Endodermal cell (in vitro differentiated cells): ENCODE measurements around the gene KCNH5. TPM values are rescaled to one million over a fixed set of nuclear protein-coding genes. Genes with fewer than 3 reads are reported as not detected.

Experiments used
- DNase-seq: peaks from one replicate; pipeline ENCODE4 v3.0.0-alpha.2; 2017
- H3K27ac ChIP-seq: 2 replicates; pipeline ENCODE4 v1.5.1; 2013; ENCODE audit warnings: mild to moderate bottlenecking, low read depth, low read length, moderate library complexity
- H3K27me3 ChIP-seq: 2 replicates; pipeline ENCODE4 v1.6.1; 2013; ENCODE audit warnings: mild to moderate bottlenecking, low read length, moderate library complexity; ENCODE audit not compliant: insufficient read depth, control insufficient read depth, poor library complexity, severe bottlenecking
- H3K36me3 ChIP-seq: 2 replicates; pipeline ENCODE4 v1.7.0; 2013; ENCODE audit warnings: mild to moderate bottlenecking, low read length, moderate library complexity; ENCODE audit not compliant: control insufficient read depth, insufficient read depth
- H3K4me1 ChIP-seq: one replicate; pipeline ENCODE4 v1.7.0; 2013; ENCODE audit warnings: low read length; ENCODE audit not compliant: control insufficient read depth, insufficient read depth
- H3K4me3 ChIP-seq: 2 replicates; pipeline ENCODE4 v1.5.1; 2013; ENCODE audit warnings: mild to moderate bottlenecking, low read length, moderate library complexity
- H3K9ac ChIP-seq: 2 replicates; pipeline ENCODE4 v1.6.1; 2013; ENCODE audit warnings: mild to moderate bottlenecking, low read length, moderate library complexity; ENCODE audit not compliant: poor library complexity, severe bottlenecking; ENCODE audit errors: extremely low read depth
- H3K9me3 ChIP-seq: 2 replicates; pipeline ENCODE4 v1.6.1; 2013; ENCODE audit warnings: mild to moderate bottlenecking, low read length, moderate library complexity; ENCODE audit not compliant: control insufficient read depth
- H3K27ac Mint-ChIP-seq: 2 replicates; pipeline ENCODE4 v1.8.0; 2020; ENCODE audit warnings: mixed read lengths
- H3K27me3 Mint-ChIP-seq: 2 replicates; pipeline ENCODE4 v1.8.0; 2021; ENCODE audit warnings: mild to moderate bottlenecking, mixed read lengths; ENCODE audit not compliant: insufficient read depth
- H3K36me3 Mint-ChIP-seq: 2 replicates; pipeline ENCODE4 v1.8.0; 2020; ENCODE audit warnings: low read depth, mixed read lengths
- H3K4me1 Mint-ChIP-seq: 2 replicates; pipeline ENCODE4 v1.8.0; 2020; ENCODE audit warnings: mixed read lengths
- H3K4me3 Mint-ChIP-seq: 2 replicates; pipeline ENCODE4 v1.8.0; 2020; ENCODE audit warnings: mild to moderate bottlenecking, moderate library complexity, mixed read lengths
- H3K9me3 Mint-ChIP-seq: 2 replicates; pipeline ENCODE4 v1.8.0; 2020; ENCODE audit warnings: mild to moderate bottlenecking, mixed read lengths
- WGBS, 2 experiments: methylation state at CpG; one replicate each; pipeline versions ENCODE4 v1.1.5 to v1.1.7; 2013; ENCODE audit warnings: missing lambda C conversion rate in 2 of 2, mixed read lengths in 1 of 2; ENCODE audit not compliant: insufficient coverage in 1 of 2, insufficient read length in 1 of 2; 5-methylcytosine and 5-hydroxymethylcytosine counted together
- total RNA-seq, 2 donors: library from RNA; stranded (reverse); fragmentation: NEBNext Ultra II Directional in 1 of 2; extraction: Animal tissue kit (Norgen Biotek cat#: 25700) in 1 of 2; gene quantifications; 2 replicates in 1 of 2; 3 replicates in 1 of 2; pipeline ENCODE4 v1.2.1, GENCODE V29; 2021
- TF ChIP-seq, protein P1 (sequence below): fragments of 200-600 bp; sonication (generic); conservative IDR thresholded peaks from 2 replicates; pipeline ENCODE4 v1.5.0; 2021; ENCODE audit warnings: antibody characterized with exemption, mild to moderate bottlenecking

The KCNH5 gene
- total RNA-seq, 2 donors from 2014 or later, result 2.5 to 3.9 TPM

GRCh38 chr14:63027719-63028118 is 17.5 kb downstream of the KCNH5 start:
- TF ChIP-seq, protein P1, sequence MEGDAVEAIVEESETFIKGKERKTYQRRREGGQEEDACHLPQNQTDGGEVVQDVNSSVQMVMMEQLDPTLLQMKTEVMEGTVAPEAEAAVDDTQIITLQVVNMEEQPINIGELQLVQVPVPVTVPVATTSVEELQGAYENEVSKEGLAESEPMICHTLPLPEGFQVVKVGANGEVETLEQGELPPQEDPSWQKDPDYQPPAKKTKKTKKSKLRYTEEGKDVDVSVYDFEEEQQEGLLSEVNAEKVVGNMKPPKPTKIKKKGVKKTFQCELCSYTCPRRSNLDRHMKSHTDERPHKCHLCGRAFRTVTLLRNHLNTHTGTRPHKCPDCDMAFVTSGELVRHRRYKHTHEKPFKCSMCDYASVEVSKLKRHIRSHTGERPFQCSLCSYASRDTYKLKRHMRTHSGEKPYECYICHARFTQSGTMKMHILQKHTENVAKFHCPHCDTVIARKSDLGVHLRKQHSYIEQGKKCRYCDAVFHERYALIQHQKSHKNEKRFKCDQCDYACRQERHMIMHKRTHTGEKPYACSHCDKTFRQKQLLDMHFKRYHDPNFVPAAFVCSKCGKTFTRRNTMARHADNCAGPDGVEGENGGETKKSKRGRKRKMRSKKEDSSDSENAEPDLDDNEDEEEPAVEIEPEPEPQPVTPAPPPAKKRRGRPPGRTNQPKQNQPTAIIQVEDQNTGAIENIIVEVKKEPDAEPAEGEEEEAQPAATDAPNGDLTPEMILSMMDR, result no peak
- peaks cover 10% of the 10 kb centered on the region for H3K4me1 Mint-ChIP-seq
- Histone ChIP-seq H3K9me3 (peaks cover 7% of the 10 kb centered on the region), H3K27ac (no peak overlapping the region), H3K27me3 (no peaks in the 10 kb centered on the region), H3K9ac (no peak overlapping the region), H3K36me3 (no peaks in the 10 kb centered on the region), H3K4me1 (no peaks in the 10 kb centered on the region), H3K4me3 (no peak overlapping the region)
- no peak overlapping the region for H3K4me3 Mint-ChIP-seq
- DNase-seq, result no peak
- no peaks in the 10 kb centered on the region for H3K36me3 Mint-ChIP-seq
- H3K27ac Mint-ChIP-seq, result no peak overlapping the region
- peaks cover 8% of the 10 kb centered on the region for H3K27me3 Mint-ChIP-seq
- WGBS, 2 experiments, result no CpG with 5 or more reads among the region's 1 CpG
- no peaks in the 10 kb centered on the region for H3K9me3 Mint-ChIP-seq

GRCh38 chr14:63026491-63026890 is 18.8 kb downstream of the KCNH5 start:
- Histone ChIP-seq H3K36me3 (no peaks in the 10 kb centered on the region), H3K4me3 (no peak overlapping the region), H3K27ac (no peak overlapping the region), H3K27me3 (no peaks in the 10 kb centered on the region), H3K4me1 (no peaks in the 10 kb centered on the region), H3K9ac (no peak overlapping the region), H3K9me3 (peaks cover 7% of the 10 kb centered on the region)
- Mint-ChIP-seq H3K4me3 (no peak overlapping the region), H3K36me3 (no peaks in the 10 kb centered on the region), H3K27me3 (peaks cover 8% of the 10 kb centered on the region), H3K9me3 (no peaks in the 10 kb centered on the region), H3K27ac (no peak overlapping the region), H3K4me1 (peaks cover 7% of the 10 kb centered on the region)
- WGBS, 2 experiments, result 86 to 96% methylated on average over 2 of the region's 2 CpGs
- no peak for DNase-seq
- TF ChIP-seq, protein P1, result no peak

GRCh38 chr14:63014621-63015020 is 30.6 kb downstream of the KCNH5 start:
- no peaks in the 10 kb centered on the region for H3K4me1 Mint-ChIP-seq
- H3K4me3 Mint-ChIP-seq, result no peak overlapping the region
- no peaks in the 10 kb centered on the region for H3K9me3 Mint-ChIP-seq
- peaks cover 2% of the 10 kb centered on the region for H3K36me3 Mint-ChIP-seq
- no peaks in the 10 kb centered on the region for H3K27me3 Mint-ChIP-seq
- Histone ChIP-seq H3K4me3 (no peak overlapping the region), H3K27me3 (no peaks in the 10 kb centered on the region), H3K27ac (no peak overlapping the region), H3K36me3 (no peaks in the 10 kb centered on the region), H3K9me3 (no peaks in the 10 kb centered on the region), H3K4me1 (no peaks in the 10 kb centered on the region), H3K9ac (no peak overlapping the region)
- TF ChIP-seq, protein P1, result no peak
- WGBS, 2 experiments, result 90 to 94% methylated on average over 3 of the region's 4 CpGs
- DNase-seq, result no peak
- no peak overlapping the region for H3K27ac Mint-ChIP-seq
